ENCODE data around the gene CLNK.

DNA sequence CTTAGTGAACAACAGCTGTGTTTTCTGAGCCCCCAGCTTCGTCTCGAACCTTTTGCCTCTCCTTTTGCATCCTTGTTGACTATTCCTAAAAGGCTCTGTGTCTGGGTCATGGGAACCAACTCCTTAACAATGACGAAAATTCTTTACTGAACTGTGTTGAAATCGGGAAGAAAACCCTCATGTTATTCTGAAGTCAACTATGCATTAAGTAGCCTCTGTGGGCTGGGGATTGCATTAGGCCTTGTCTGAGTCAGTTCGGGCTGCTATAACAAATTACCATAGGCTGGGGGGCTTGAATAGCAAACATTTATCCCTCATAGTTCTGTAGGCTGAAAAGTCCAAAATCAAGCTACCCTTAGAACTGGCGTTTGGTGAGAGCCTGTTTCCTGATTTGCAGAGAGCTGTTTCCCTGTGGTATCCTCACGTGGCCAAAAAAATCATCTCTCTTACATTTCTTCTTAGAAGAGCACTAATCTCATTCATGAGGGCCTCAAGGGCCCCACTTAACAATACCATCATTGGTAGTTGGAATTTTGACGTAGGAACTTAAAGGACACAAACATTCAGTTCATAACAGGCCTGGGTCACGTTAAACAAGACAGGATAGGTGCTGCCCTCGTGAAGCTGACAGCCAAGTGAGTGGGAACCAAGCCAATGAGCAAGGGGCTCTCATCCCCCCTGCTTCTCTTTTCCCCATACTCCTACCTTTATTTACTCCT, 75.9 kb downstream of the CLNK start:
- TF ChIP-seq, protein P1, sequence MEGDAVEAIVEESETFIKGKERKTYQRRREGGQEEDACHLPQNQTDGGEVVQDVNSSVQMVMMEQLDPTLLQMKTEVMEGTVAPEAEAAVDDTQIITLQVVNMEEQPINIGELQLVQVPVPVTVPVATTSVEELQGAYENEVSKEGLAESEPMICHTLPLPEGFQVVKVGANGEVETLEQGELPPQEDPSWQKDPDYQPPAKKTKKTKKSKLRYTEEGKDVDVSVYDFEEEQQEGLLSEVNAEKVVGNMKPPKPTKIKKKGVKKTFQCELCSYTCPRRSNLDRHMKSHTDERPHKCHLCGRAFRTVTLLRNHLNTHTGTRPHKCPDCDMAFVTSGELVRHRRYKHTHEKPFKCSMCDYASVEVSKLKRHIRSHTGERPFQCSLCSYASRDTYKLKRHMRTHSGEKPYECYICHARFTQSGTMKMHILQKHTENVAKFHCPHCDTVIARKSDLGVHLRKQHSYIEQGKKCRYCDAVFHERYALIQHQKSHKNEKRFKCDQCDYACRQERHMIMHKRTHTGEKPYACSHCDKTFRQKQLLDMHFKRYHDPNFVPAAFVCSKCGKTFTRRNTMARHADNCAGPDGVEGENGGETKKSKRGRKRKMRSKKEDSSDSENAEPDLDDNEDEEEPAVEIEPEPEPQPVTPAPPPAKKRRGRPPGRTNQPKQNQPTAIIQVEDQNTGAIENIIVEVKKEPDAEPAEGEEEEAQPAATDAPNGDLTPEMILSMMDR (IDR thresholded peaks at IDR 0.05; ENCODE audit: poor library complexity): no peak
- TF ChIP-seq EZH2 (IDR thresholded peaks at IDR 0.05; ENCODE audit: borderline replicate concordance): no peak
- no peak for TF ChIP-seq EZH2phosphoT487 (IDR thresholded peaks at IDR 0.05; ENCODE audit: low read depth, severe bottlenecking, unreplicated experiment)
